Left forelimb (tissue), 1 donor: ENCODE measurements around the gene TMUB1.

ENCODE experiments used
- DNase-seq: peaks from one replicate; pipeline ENCODE4 v3.0.0-alpha.2; 2018; ENCODE audit warnings: low spot score

TMUB1 gene

GRCh38 chr7:151068069-151068773, 15.1 kb downstream of the TMUB1 start:
- DNase-seq, result no peak

GRCh38 chr7:151066273-151066974, 16.9 kb downstream of the TMUB1 start:
- DNase-seq, result no peak

- DNase-seq, result no peak
Measured at GRCh38 chr7:151065516-151065915, 17.8 kb downstream of the TMUB1 start.

GRCh38 chr7:151064993-151065392, 18.3 kb downstream of the TMUB1 start:
- DNase-seq, result no peak

GRCh38 chr7:151064454-151064853, 18.8 kb downstream of the TMUB1 start:
- no peak for DNase-seq

- DNase-seq, result no peak
Measured at GRCh38 chr7:151063212-151063561, 20.1 kb downstream of the TMUB1 start.

GRCh38 chr7:151062399-151063211, 20.7 kb downstream of the TMUB1 start:
- DNase-seq, result no peak

- DNase-seq, result no peak
Measured at GRCh38 chr7:151062111-151062398, 21.2 kb downstream of the TMUB1 start.

GRCh38 chr7:151061213-151062110, 21.8 kb downstream of the TMUB1 start:
- DNase-seq, result no peak

- no peak for DNase-seq
Measured at GRCh38 chr7:151060416-151061212, 22.7 kb downstream of the TMUB1 start.

- DNase-seq, result no peak
Measured at GRCh38 chr7:151060113-151060415, 23.2 kb downstream of the TMUB1 start.

- DNase-seq, result peak; percentile 94
Measured at GRCh38 chr7:151059367-151060112, 23.8 kb downstream of the TMUB1 start, which contains the start of gene SLC4A2. Gene SLC4A2 (plus strand): TSS chr7:151059589. CDS start chr7:151061988, 2,399 bp downstream.

- DNase-seq, result no peak
Measured at GRCh38 chr7:151058781-151059366, 24.4 kb downstream of the TMUB1 start.

GRCh38 chr7:151057989-151058780, 25.1 kb downstream of the TMUB1 start:
- DNase-seq, result peak; percentile 99

- DNase-seq, result no peak
Measured at GRCh38 chr7:151057506-151057988, 25.7 kb downstream of the TMUB1 start, which contains the start of gene CDK5. Gene CDK5 (minus strand): TSS chr7:151057897. CDS start chr7:151057848, 49 bp downstream.

GRCh38 chr7:151056666-151057505, 26.4 kb downstream of the TMUB1 start:
- DNase-seq, result no peak

GRCh38 chr7:151056283-151056665, 27.0 kb downstream of the TMUB1 start:
- no peak for DNase-seq

- DNase-seq, result no peak
Measured at GRCh38 chr7:151053751-151054150, 29.5 kb downstream of the TMUB1 start.
